Activated CD4-positive, alpha-beta T cell treated with anti-CD3 and anti-CD28 coated beads, Interleukin-2, amount 10 ng/mL, durations not matched to agents 7 days and 5 days (primary cell): ENCODE data around the gene TMEM187. TPM values are rescaled to one million over a fixed set of nuclear protein-coding genes. Genes with fewer than 3 reads are reported as not detected.
"Not testable (repeated sequence)": the region's sequence is repeated elsewhere in the genome, so short reads cannot be mapped to it uniquely, and the experiment has no call there.

Experiments used
- CTCF ChIA-PET: fragments of 350-600 bp; sonication (Branson Sonifier 250); formaldehyde crosslinking; loops from one replicate; lab custom pipeline; 2021; ENCODE audit warnings: antibody characterized with exemption; lab: Charles Lee
- POLR2A ChIA-PET: fragments of 350-600 bp; sonication (Branson Sonifier 250); formaldehyde crosslinking; loops from one replicate; lab custom pipeline; 2021; ENCODE audit warnings: antibody characterized with exemption; lab: Charles Lee
- DNase-seq: peaks from one replicate; pipeline ENCODE4 v3.0.0-alpha.2; 2020
- H3K27ac Mint-ChIP-seq: one replicate; pipeline ENCODE4 v1.8.0; 2021; ENCODE audit warnings: mild to moderate bottlenecking, moderate library complexity, mixed read lengths
- H3K27me3 Mint-ChIP-seq: one replicate; pipeline ENCODE4 v1.8.0; 2021; ENCODE audit warnings: mixed read lengths
- H3K36me3 Mint-ChIP-seq: one replicate; pipeline ENCODE4 v1.8.0; 2021; ENCODE audit warnings: low read depth, mixed read lengths
- H3K4me1 Mint-ChIP-seq: one replicate; pipeline ENCODE4 v1.8.0; 2021; ENCODE audit warnings: mixed read lengths
- H3K4me3 Mint-ChIP-seq: one replicate; pipeline ENCODE4 v1.8.0; 2021; ENCODE audit warnings: mild to moderate bottlenecking, moderate library complexity, mixed read lengths
- H3K9me3 Mint-ChIP-seq: one replicate; pipeline ENCODE4 v1.8.0; 2021; ENCODE audit warnings: mixed read lengths
- total RNA-seq, 2 experiments: library from RNA; stranded (reverse); gene quantifications; one replicate each; pipeline ENCODE4 v1.2.3, GENCODE V29; 2021

Gene TMEM187
- total RNA-seq, 2 experiments from 2014 or later = 7.9 to 8.5 TPM

GRCh38 chrX:153984351-153985178 lies 12.0 kb downstream of the TMEM187 start:
- POLR2A ChIA-PET = no interaction called here
- Mint-ChIP-seq H3K27me3 (no peaks in the 10 kb centered on the region), H3K9me3 (no peaks in the 10 kb centered on the region), H3K27ac (peak overlapping the region; percentile 97), H3K4me3 (peak overlapping the region; percentile 77), H3K36me3 (peaks cover 8% of the 10 kb centered on the region), H3K4me1 (peaks cover 62% of the 10 kb centered on the region)
- CTCF ChIA-PET = interaction anchor here (1.2 to 2.1 kb wide), 2 partner anchors 21 to 25 kb away, joined by 3 to 4 read pairs; no protein-coding TSS in a partner anchor
- DNase-seq = peak; percentile 46

GRCh38 chrX:153988493-153988892 lies 15.9 kb downstream of the TMEM187 start:
- no peak for DNase-seq
- ChIA-PET POLR2A (no interaction called here), CTCF (interaction anchor here (1.7 kb wide), 1 partner anchor 22 kb away, joined by 6 read pairs; no protein-coding TSS in a partner anchor)
- H3K4me3 Mint-ChIP-seq = no peak overlapping the region
- H3K27me3 Mint-ChIP-seq = no peaks in the 10 kb centered on the region
- peaks cover 46% of the 10 kb centered on the region for H3K4me1 Mint-ChIP-seq
- H3K36me3 Mint-ChIP-seq = no peaks in the 10 kb centered on the region
- H3K9me3 Mint-ChIP-seq = no peaks in the 10 kb centered on the region
- H3K27ac Mint-ChIP-seq = peak overlapping the region; percentile 54

DNA sequence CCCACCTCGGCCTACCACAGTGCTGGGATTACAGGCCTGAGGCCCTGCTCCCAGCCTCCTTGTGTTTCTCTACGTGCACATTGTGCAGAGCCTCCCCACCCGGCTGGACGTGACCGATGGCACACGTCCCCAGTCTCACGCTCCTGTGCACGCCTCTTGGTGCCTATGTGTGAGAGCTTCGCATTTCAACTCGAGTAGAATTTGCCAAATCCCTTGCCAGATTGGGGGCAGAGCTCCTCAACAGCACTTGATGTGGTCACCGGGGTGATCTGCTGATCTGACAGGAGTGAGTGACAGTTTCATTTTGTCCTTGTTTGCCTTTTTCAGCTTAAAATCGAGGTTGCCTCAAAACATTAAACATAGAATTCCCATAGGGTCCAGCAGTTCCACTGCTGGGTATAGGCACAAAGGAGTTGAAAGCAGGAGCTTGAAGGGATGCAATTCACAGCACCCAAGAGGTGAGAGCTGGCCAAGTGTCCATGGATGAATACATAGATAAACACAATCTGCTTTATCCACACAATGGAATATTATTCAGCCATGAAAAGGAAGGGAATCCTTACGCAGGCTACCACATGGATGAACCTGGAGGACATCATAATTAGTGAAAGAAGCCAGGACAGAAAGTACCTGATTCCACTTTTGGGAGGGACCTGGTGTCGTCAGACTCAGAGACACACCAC lies 17.6 kb downstream of the TMEM187 start:
- H3K4me1 Mint-ChIP-seq = peaks cover 30% of the 10 kb centered on the region
- POLR2A ChIA-PET = no interaction called here
- no peaks in the 10 kb centered on the region for H3K27me3 Mint-ChIP-seq
- H3K4me3 Mint-ChIP-seq = no peak overlapping the region
- peak overlapping the region; percentile 82 for H3K27ac Mint-ChIP-seq
- H3K9me3 Mint-ChIP-seq = no peaks in the 10 kb centered on the region
- DNase-seq = peak; percentile 34
- CTCF ChIA-PET = interaction anchor here (0.7 to 1.7 kb wide), 5 partner anchors 9 to 23 kb away, joined by 3 to 6 read pairs (median 4); no protein-coding TSS in a partner anchor
- no peaks in the 10 kb centered on the region for H3K36me3 Mint-ChIP-seq

- ChIA-PET POLR2A (no interaction called here), CTCF (interaction anchor here (0.6 kb wide), 1 partner anchor 1185 kb away, joined by 3 read pairs; no protein-coding TSS in a partner anchor)
- peaks cover 30% of the 10 kb centered on the region for H3K4me1 Mint-ChIP-seq
- DNase-seq = no peak
- H3K4me3 Mint-ChIP-seq = no peak overlapping the region
- H3K27ac Mint-ChIP-seq = peak overlapping the region; percentile 66
- no peaks in the 10 kb centered on the region for H3K27me3 Mint-ChIP-seq
- H3K9me3 Mint-ChIP-seq = no peaks in the 10 kb centered on the region
- H3K36me3 Mint-ChIP-seq = no peaks in the 10 kb centered on the region
These were observed 18.5 kb downstream of the TMEM187 start for GRCh38 chrX:153991013-153991580.

DNA sequence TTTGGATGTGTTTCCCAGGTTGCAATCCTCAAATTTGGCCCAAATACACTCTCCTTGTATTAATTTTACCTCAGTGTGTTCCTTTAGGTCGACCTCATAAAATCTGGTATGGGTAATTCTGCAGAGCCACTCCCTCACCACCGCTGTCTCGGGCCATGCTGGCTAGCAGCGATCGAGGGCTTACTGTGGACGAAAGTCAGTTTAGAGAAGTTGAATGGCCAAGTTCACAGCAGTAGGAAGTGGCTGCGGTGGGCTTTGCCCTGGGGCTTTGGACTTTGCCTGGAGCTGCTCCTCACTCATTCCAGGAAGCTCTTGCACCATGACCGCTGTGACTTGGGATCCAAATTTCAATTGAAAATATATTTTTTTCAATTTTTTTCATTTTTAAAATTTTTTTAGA lies 19.6 kb downstream of the TMEM187 start:
- DNase-seq = no peak
- no peaks in the 10 kb centered on the region for H3K27me3 Mint-ChIP-seq
- CTCF ChIA-PET = no interaction called here
- peaks cover 22% of the 10 kb centered on the region for H3K4me1 Mint-ChIP-seq
- no peak overlapping the region for H3K27ac Mint-ChIP-seq
- POLR2A ChIA-PET = no interaction called here
- no peak overlapping the region for H3K4me3 Mint-ChIP-seq
- no peaks in the 10 kb centered on the region for H3K36me3 Mint-ChIP-seq
- H3K9me3 Mint-ChIP-seq = no peaks in the 10 kb centered on the region

- CTCF ChIA-PET = no interaction called here
- Mint-ChIP-seq H3K9me3 (no peaks in the 10 kb centered on the region), H3K27me3 (no peaks in the 10 kb centered on the region), H3K36me3 (no peaks in the 10 kb centered on the region), H3K4me3 (no peak overlapping the region), H3K4me1 (peaks cover 20% of the 10 kb centered on the region), H3K27ac (no peak overlapping the region)
- POLR2A ChIA-PET = no interaction called here
- DNase-seq = no peak
These were observed 20.5 kb downstream of the TMEM187 start for GRCh38 chrX:153993079-153993478.

DNA sequence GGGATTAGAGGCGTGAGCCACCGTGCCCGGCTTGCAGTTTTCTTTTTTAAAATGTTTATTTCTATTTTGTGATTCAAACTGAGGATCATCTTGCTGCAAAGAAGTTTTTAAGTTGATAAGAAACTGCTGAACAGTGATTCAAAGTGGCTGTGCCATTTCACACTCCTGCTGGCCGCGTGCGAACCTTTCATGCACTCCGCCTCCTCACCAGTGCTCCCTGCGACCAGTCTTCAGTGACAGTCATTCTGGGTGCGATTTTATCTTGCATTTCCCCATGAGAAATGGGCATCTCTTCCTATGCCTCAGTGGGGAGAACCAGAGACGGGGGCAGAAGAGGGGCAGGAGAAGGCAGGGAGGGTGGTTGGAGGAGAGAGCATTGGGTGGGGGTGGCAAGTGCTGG lies 21.4 kb downstream of the TMEM187 start:
- Mint-ChIP-seq H3K4me1 (peaks cover 18% of the 10 kb centered on the region), H3K27me3 (no peaks in the 10 kb centered on the region), H3K27ac (peak overlapping the region; percentile 46), H3K36me3 (no peaks in the 10 kb centered on the region), H3K4me3 (no peak overlapping the region), H3K9me3 (no peaks in the 10 kb centered on the region)
- ChIA-PET CTCF (no interaction called here), POLR2A (no interaction called here)
- no peak for DNase-seq

- POLR2A ChIA-PET, DNase-seq, H3K36me3 Mint-ChIP-seq, H3K4me3 Mint-ChIP-seq, H3K9me3 Mint-ChIP-seq, H3K27ac Mint-ChIP-seq, H3K27me3 Mint-ChIP-seq: not testable (repeated sequence)
- CTCF ChIA-PET = interaction anchor here (1.0 kb wide), 1 partner anchor 10 kb away, joined by 3 read pairs; no protein-coding TSS in a partner anchor
- peaks cover 16% of the 10 kb centered on the region for H3K4me1 Mint-ChIP-seq
These were observed 21.8 kb downstream of the TMEM187 start for GRCh38 chrX:153994398-153994797.

GRCh38 chrX:153995504-153995903 lies 22.9 kb downstream of the TMEM187 start:
- Mint-ChIP-seq H3K4me1 (peaks cover 6% of the 10 kb centered on the region), H3K4me3 (no peak overlapping the region), H3K36me3 (no peaks in the 10 kb centered on the region), H3K27ac (no peak overlapping the region), H3K27me3 (no peaks in the 10 kb centered on the region), H3K9me3 (no peaks in the 10 kb centered on the region)
- DNase-seq = no peak
- ChIA-PET POLR2A (no interaction called here), CTCF (interaction anchor here (1.0 to 1.9 kb wide), 2 partner anchors 18 to 98 kb away, joined by 3 to 6 read pairs; no protein-coding TSS in a partner anchor)

GRCh38 chrX:153999359-154000037 lies 26.9 kb downstream of the TMEM187 start:
- Mint-ChIP-seq H3K36me3 (peaks cover 2% of the 10 kb centered on the region), H3K4me1 (peaks cover 20% of the 10 kb centered on the region), H3K9me3 (no peaks in the 10 kb centered on the region), H3K27ac (no peak overlapping the region), H3K4me3 (no peak overlapping the region), H3K27me3 (no peaks in the 10 kb centered on the region)
- CTCF ChIA-PET = interaction anchor here (0.9 kb wide), 1 partner anchor 50 kb away, joined by 4 read pairs; no protein-coding TSS in a partner anchor
- POLR2A ChIA-PET = no interaction called here
- DNase-seq = no peak

DNA sequence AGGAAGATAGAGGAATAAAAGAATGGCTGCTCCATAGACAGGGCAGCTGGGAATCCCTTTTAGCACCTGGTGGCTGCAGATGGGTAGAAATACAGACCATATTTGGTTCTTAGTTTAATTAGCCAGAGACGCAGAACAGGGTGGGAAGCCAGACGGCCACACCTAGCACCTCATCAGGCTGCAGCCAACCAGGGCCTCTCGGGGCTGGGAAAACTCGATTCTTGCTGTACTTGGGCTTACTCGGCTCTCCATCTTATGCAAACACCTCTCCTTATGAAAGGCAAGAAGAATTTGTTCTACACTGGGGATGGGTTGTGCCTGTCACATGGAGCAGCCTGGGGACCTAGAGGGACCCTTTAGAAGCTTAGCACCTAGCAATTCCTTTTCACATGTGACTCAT lies 27.5 kb downstream of the TMEM187 start:
- Mint-ChIP-seq H3K27me3 (no peaks in the 10 kb centered on the region), H3K36me3 (peaks cover 2% of the 10 kb centered on the region), H3K27ac (no peak overlapping the region), H3K4me1 (peaks cover 20% of the 10 kb centered on the region), H3K9me3 (no peaks in the 10 kb centered on the region), H3K4me3 (no peak overlapping the region)
- ChIA-PET CTCF (interaction anchor here (0.9 kb wide), 1 partner anchor 50 kb away, joined by 4 read pairs; no protein-coding TSS in a partner anchor), POLR2A (interaction anchor here (0.6 kb wide), 1 partner anchor 67 kb away, joined by 5 read pairs; no protein-coding TSS in a partner anchor)
- no peak for DNase-seq

GRCh38 chrX:154002215-154002719 lies 29.7 kb downstream of the TMEM187 start:
- Mint-ChIP-seq H3K9me3 (no peaks in the 10 kb centered on the region), H3K4me3 (peak overlapping the region; percentile 45)
- DNase-seq = peak; percentile 55

More at GRCh38 chrX:154002215-154002719, 29.7 kb downstream of the TMEM187 start:
- Mint-ChIP-seq H3K4me1 (peaks cover 20% of the 10 kb centered on the region), H3K27ac (peak overlapping the region; percentile 91), H3K27me3 (no peaks in the 10 kb centered on the region), H3K36me3 (peaks cover 10% of the 10 kb centered on the region)
- ChIA-PET POLR2A (interaction anchor here (1.0 kb wide), 1 partner anchor 369 kb away, joined by 7 read pairs; no protein-coding TSS in a partner anchor), CTCF (interaction anchor here (1.0 to 1.5 kb wide), 4 partner anchors 12 to 79 kb away, joined by 3 to 7 read pairs (median 4); no protein-coding TSS in a partner anchor)
